Adrenal gland (tissue), 5 donors: ENCODE data around the gene GH1.

ENCODE experiments used
- POLR2A ChIP-seq, 2 donors: fragments of 450-650 bp; IDR thresholded peaks; one replicate each; pipeline ENCODE4 v1.6.1; 2017; ENCODE audit warnings: antibody characterized with exemption in 2 of 2, mild to moderate bottlenecking in 2 of 2, moderate library complexity in 1 of 2
- TF ChIP-seq, protein P1 (sequence below), 6 experiments: fragments of 450-650 bp in 4 of 6; fragments of 200-600 bp in 2 of 6; sonication (generic) in 1 of 6; IDR thresholded peaks; 1 replicate in 5 of 6; 2 replicates in 1 of 6; pipeline versions ENCODE4 v1.5.1 to v1.8.0; 2016 to 2021; ENCODE audit warnings: antibody characterized with exemption in 6 of 6, mild to moderate bottlenecking in 2 of 6, moderate library complexity in 1 of 6
- donor health status: DM: no; HTN: no; CAD: no.

DNA sequence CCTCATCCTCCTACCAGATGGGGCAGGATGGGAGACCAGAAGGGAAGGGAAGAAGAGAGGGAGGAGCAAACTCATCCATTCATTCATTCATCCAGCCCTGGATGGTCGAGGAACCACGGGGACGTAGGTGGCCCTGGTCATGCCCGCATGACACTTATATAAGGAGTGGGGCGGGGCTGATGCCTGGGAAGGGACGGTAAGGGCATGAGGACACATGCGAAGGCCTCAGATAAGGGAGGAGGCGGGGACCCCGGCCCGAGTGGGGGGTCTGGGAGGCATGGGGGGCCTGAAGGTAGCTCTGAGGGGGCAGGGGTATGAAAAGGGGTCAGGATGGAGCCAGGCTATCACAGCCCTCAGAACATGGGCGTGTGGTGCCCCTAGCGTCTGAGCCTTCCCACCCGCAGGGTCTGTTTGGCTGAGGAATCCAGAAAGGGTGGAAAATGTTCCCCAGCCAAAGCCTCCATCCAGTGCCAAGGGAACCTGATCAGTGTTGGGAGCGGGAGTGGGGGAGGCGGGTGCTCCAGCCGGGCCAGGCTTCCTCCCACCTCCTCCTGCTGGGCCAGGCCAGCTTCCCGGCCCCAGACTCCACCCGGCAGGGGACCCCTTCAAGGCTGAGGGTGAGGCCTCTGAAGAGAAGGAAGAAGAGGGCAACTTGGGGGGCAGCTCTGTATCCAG, 31.1 kb upstream of the GH1 start:
- TF ChIP-seq, protein P1, sequence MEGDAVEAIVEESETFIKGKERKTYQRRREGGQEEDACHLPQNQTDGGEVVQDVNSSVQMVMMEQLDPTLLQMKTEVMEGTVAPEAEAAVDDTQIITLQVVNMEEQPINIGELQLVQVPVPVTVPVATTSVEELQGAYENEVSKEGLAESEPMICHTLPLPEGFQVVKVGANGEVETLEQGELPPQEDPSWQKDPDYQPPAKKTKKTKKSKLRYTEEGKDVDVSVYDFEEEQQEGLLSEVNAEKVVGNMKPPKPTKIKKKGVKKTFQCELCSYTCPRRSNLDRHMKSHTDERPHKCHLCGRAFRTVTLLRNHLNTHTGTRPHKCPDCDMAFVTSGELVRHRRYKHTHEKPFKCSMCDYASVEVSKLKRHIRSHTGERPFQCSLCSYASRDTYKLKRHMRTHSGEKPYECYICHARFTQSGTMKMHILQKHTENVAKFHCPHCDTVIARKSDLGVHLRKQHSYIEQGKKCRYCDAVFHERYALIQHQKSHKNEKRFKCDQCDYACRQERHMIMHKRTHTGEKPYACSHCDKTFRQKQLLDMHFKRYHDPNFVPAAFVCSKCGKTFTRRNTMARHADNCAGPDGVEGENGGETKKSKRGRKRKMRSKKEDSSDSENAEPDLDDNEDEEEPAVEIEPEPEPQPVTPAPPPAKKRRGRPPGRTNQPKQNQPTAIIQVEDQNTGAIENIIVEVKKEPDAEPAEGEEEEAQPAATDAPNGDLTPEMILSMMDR (IDR thresholded peaks at IDR 0.05), result no peak
- no peak for TF ChIP-seq POLR2A (IDR thresholded peaks at IDR 0.05)
